H1 (cell line): Measurements from ENCODE around the gene SENP1. TPM values are rescaled to one million over a fixed set of nuclear protein-coding genes. Genes with fewer than 3 reads are reported as not detected.

Source experiments
- MAFK ChIP-seq: IDR thresholded peaks from 2 replicates; pipeline ENCODE4 v1.6.1; 2012; ENCODE audit warnings: low read depth, mild to moderate bottlenecking, improper control_type of control experiment, low read length
- SUZ12 ChIP-seq: fragments of 200-600 bp; sonication (generic); IDR thresholded peaks from 2 replicates; pipeline ENCODE4 v1.6.1; 2012; ENCODE audit warnings: mild to moderate bottlenecking, inconsistent platforms, low read length, moderate library complexity, mixed read lengths
- polyA plus RNA-seq, 7 experiments: library from polyadenylated mRNA; depleted of rRNA in 3 of 7; stranded (reverse) in 5 of 7; unstranded in 2 of 7; fragments of >200 nt in 5 of 7; fragments of 200-250 nt in 2 of 7; gene quantifications; 1 replicate in 5 of 7; 2 replicates in 1 of 7; 4 replicates in 1 of 7; pipeline versions ENCODE4 v1.2.1 to v1.2.3, GENCODE V29; 2011 to 2013; ENCODE audit warnings: missing spikeins in 2 of 7, mixed read lengths in 2 of 7
- total RNA-seq: library from RNA; stranded (reverse); fragmentation: NEBNext Ultra II Directional; extraction: Animal tissue kit (Norgen Biotek cat#: 25700); gene quantifications from 2 replicates; pipeline ENCODE4 v1.2.1, GENCODE V29; 2021
- TF ChIP-seq, protein P1 (sequence below), 3 experiments: IDR thresholded peaks; 1 replicate in 2 of 3; 2 replicates in 1 of 3; pipeline versions ENCODE4 v1.5.1 to v1.6.1; 2011; ENCODE audit warnings: low read length in 3 of 3, mild to moderate bottlenecking in 3 of 3, inconsistent platforms in 2 of 3, low read depth in 1 of 3, moderate library complexity in 1 of 3; ENCODE audit not compliant: insufficient read depth in 1 of 3; ENCODE audit errors: control extremely low read depth in 1 of 3

SENP1 gene
- total and polyA plus RNA-seq, 2 of the 8 experiments (the other 6 are each of a cell fraction or from before 2014, with no cell fraction given), result 14.2 to 31.5 TPM

DNA sequence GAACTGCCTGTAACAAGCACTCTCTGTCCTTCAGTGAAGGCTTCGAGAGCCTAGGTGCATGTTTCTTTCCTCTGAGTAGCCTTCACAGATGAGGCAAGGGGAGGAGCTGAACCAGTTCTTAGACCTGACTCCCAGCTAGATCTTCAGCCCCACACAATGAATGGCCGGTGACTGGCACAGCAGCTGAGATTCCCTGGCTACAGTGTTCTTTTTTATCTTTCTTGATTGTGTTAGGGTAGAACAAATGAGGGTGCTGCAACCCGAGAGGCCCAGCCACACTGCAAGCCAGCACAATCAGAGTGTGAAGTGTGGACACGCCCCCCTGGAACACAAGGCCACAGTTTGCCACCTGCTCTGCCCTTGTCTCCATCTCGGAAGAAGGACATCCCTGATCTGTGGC lies 82.5 kb downstream of the SENP1 start (continued):
- TF ChIP-seq, protein P1, sequence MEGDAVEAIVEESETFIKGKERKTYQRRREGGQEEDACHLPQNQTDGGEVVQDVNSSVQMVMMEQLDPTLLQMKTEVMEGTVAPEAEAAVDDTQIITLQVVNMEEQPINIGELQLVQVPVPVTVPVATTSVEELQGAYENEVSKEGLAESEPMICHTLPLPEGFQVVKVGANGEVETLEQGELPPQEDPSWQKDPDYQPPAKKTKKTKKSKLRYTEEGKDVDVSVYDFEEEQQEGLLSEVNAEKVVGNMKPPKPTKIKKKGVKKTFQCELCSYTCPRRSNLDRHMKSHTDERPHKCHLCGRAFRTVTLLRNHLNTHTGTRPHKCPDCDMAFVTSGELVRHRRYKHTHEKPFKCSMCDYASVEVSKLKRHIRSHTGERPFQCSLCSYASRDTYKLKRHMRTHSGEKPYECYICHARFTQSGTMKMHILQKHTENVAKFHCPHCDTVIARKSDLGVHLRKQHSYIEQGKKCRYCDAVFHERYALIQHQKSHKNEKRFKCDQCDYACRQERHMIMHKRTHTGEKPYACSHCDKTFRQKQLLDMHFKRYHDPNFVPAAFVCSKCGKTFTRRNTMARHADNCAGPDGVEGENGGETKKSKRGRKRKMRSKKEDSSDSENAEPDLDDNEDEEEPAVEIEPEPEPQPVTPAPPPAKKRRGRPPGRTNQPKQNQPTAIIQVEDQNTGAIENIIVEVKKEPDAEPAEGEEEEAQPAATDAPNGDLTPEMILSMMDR (IDR thresholded peaks at IDR 0.05; ENCODE audit: control extremely low read depth in 1 of 3, insufficient read depth in 1 of 3, low read depth in 1 of 3, low read length in 3 of 3), result no peak
- TF ChIP-seq MAFK, result no peak
- TF ChIP-seq SUZ12, result no peak
- TF ChIP-seq, all 59 proteins: peak for 0
